Heart right ventricle (tissue), 16 donors: Measurements from ENCODE around the gene SLC45A3. TPM values are rescaled to one million over a fixed set of nuclear protein-coding genes. Genes with fewer than 3 reads are reported as not detected.

Source experiments
- ATAC-seq, 8 donors: fragments of 200-7000 bp; cut with Tn5 transposase; one replicate each; pipeline ENCODE4 v1.9.1; 2020; ENCODE audit warnings: mild to moderate bottlenecking in 8 of 8, moderate library complexity in 8 of 8, moderate number of reproducible peaks in 1 of 8
- DNase-seq, 2 donors: peaks; one replicate each; pipeline ENCODE4 v3.0.0-alpha.2; 2020
- H3K27ac ChIP-seq, 10 donors: fragments of 200-600 bp; sonication (generic) in 2 of 10; one replicate each; pipeline versions ENCODE4 v1.5.0 to v1.8.0; 2020 to 2022; ENCODE audit warnings: mild to moderate bottlenecking in 3 of 10
- H3K27me3 ChIP-seq, 7 donors: fragments of 200-600 bp; one replicate each; pipeline ENCODE4 v1.8.0; 2021 to 2022; ENCODE audit warnings: mild to moderate bottlenecking in 2 of 7
- H3K36me3 ChIP-seq, 9 donors: fragments of 200-600 bp; sonication (generic) in 1 of 9; one replicate each; pipeline versions ENCODE4 v1.5.0 to v1.8.0; 2020 to 2022; ENCODE audit warnings: mild to moderate bottlenecking in 2 of 9
- H3K4me1 ChIP-seq, 9 donors: fragments of 200-600 bp; sonication (generic) in 1 of 9; one replicate each; pipeline versions ENCODE4 v1.5.0 to v1.8.0; 2020 to 2022; ENCODE audit warnings: mild to moderate bottlenecking in 4 of 9
- H3K4me3 ChIP-seq, 10 donors: fragments of 200-600 bp; sonication (generic) in 2 of 10; one replicate each; pipeline versions ENCODE4 v1.5.0 to v1.8.0; 2020 to 2022; ENCODE audit warnings: mild to moderate bottlenecking in 7 of 10, moderate library complexity in 2 of 10
- H3K9me3 ChIP-seq, 11 donors: fragments of 200-600 bp in 10 of 11; sonication (generic) in 2 of 11; one replicate each; pipeline versions ENCODE4 v1.5.0 to v1.8.0; 2013 to 2022; ENCODE audit warnings: mild to moderate bottlenecking in 2 of 11, control low read depth in 1 of 11, moderate library complexity in 1 of 11
- CTCF ChIP-seq, 9 donors: fragments of 200-600 bp; sonication (generic) in 2 of 9; IDR thresholded peaks; one replicate each; pipeline versions ENCODE4 v1.5.0 to v1.8.0; 2021 to 2022; ENCODE audit warnings: antibody characterized with exemption in 9 of 9, mild to moderate bottlenecking in 5 of 9, moderate library complexity in 1 of 9
- WGBS, 2 donors: extraction: QIAGEN DNeasy Blood & Tissue Kit; methylation state at CpG; one replicate each; pipeline ENCODE4 v1.1.7; 2013; ENCODE audit warnings: inconsistent platforms in 1 of 2; 5-methylcytosine and 5-hydroxymethylcytosine counted together
- intact Hi-C, 10 donors: fragments of 100-400 bp; cut with DNase I; formaldehyde crosslinking; loops; one replicate each; pipeline versions ENCODE4 v1.11.1 to v1.14.2; 2022
- polyA plus RNA-seq, 2 donors: library from polyadenylated mRNA; stranded (reverse); fragments of 200-250 nt; gene quantifications; one replicate each; pipeline ENCODE4 v1.2.3, GENCODE V29; 2013
- total RNA-seq, 10 donors: library from RNA; stranded (reverse); fragmentation: NEBNext Ultra II Directional in 3 of 10; extraction: Animal tissue kit (Norgen Biotek cat#: 25700) in 3 of 10; gene quantifications; one replicate each; pipeline versions ENCODE4 v1.2.1 to v1.2.4, GENCODE V29; 2021 to 2023
- donor health status: Arrhythmogenic right ventricular cardiomyopathy.
- donor health status: ischemic (EF 13 %, LVEDD 7.1; RV severe dilation, severe dysfunction).
- donor health status: healthy with polysubstance abuse.
- donor health status: DM: no; HTN: yes; CAD: no.
- donor health status: DM: no; HTN: no; CAD: no.
- donor health status: ischemic (EF 25% LVEDD 6.9; RV normal size, moderate dysfunction).
- donor health status: ischemic (EF 25% LVEDD 5.7; RV mildly dilated, moderate dysfunction).
- donor health status: healthy.
- donor health status: DM: yes; HTN: yes; CAD: no.
- donor health status: Ischemic cardiomyopathy.
- donor health status: ischemic (EF 35%, LVEDD 5.7; RV mildly dilated, moderate dysfunction).
- donor health status: nonischemic (EF 11% LVEDD 7.7; RV severe dilation, severe dysfunction).
- donor health status: DM: yes; HTN: yes; CAD: no.
- donor health status: PGD.
- donor health status: ischemic (EF 29% LVEDD 5.4; RV normal size, mild dysfunction).
- donor health status: nonischemic (EF 23%, LVEDD 6.1; RV moderate dilation, normal function).

The SLC45A3 gene
- total and polyA plus RNA-seq, 12 donors = 1.4 to 7.9 (median 2.2) TPM

GRCh38 chr1:205627956-205628355 is 52.4 kb downstream of the SLC45A3 start:
- H3K9me3 ChIP-seq = no peaks in the 10 kb centered on the region
- TF ChIP-seq CTCF (IDR thresholded peaks at IDR 0.05) = no peak
- H3K27me3 ChIP-seq = no peaks in the 10 kb centered on the region
- peaks cover 0 to 72% (median 35%) of the 10 kb centered on the region in 9 donors for H3K4me1 ChIP-seq
- H3K27ac ChIP-seq = no peak overlapping the region
- H3K36me3 ChIP-seq = peaks cover 0 to 21% (median 5%) of the 10 kb centered on the region in 9 donors
- H3K4me3 ChIP-seq = no peak overlapping the region
- DNase-seq (no peak), ATAC-seq (no peak)
- intact Hi-C loops = loop anchor here in 2 of 10 donors (10.0 kb wide), 2 partner anchors 143 to 1833 kb away; partner anchors contain the start of genes ZBED6 (in 1 of the 2) and ZC3H11A (in 1 of the 2)
- 90 to 95% methylated on average over 8 of the region's 8 CpGs for WGBS, 2 donors

DNA sequence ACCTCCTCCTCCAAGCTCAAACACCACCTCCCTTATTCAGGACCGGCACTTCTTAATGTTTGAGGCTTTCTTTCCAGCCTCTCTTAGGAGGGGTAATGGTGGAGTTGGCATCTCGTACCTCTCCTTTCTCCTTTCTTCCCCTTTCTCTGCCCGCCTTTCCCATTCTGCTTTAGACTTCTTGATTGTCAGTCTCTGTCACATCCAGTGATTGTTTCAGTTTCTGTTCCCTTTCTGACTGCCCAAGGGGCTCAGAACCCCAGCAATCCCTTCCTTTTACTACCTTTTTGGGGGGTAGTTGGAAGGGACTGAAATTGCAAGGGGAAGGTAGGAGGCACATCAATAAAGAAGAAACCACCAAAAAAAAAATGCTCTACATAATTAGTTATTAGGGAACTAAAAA is 54.1 kb downstream of the SLC45A3 start:
- no peaks in the 10 kb centered on the region for H3K27me3 ChIP-seq
- intact Hi-C loops = loop anchor here in 2 of 10 donors (10.0 kb wide), 2 partner anchors 141 to 1831 kb away; partner anchors contain the start of genes ZBED6 (in 1 of the 2) and ZC3H11A (in 1 of the 2)
- peak overlapping the region in 1 of 10 donors; percentile 20 for H3K27ac ChIP-seq
- H3K4me1 ChIP-seq = peaks cover 0 to 64% (median 28%) of the 10 kb centered on the region in 9 donors
- DNase-seq = no peak
- WGBS, 2 donors = 90 to 91% methylated on average over 3 of the region's 3 CpGs
- H3K4me3 ChIP-seq = no peak overlapping the region
- TF ChIP-seq CTCF (IDR thresholded peaks at IDR 0.05) = no peak
- ATAC-seq = no peak
- no peaks in the 10 kb centered on the region for H3K9me3 ChIP-seq
- peaks cover 0 to 39% (median 20%) of the 10 kb centered on the region in 9 donors for H3K36me3 ChIP-seq

DNA sequence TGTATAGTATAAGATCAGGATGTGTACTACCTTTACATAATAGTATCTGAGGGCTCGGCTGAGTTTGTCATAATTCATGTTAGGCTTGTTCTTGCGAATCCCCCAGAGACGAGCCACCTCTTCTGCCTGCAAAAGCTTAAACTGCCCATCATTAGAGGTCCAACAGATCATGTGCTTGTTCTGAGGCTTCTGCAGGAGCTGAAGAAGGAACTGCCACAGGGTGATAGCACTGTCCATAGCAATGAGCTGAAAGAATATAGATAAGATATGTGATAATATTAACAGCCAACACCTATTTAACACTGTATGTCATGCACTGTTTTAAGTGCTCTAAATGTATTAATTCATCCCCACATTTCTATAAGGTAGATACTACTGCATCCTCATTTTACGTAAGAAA is 56.7 kb downstream of the SLC45A3 start:
- intact Hi-C loops = loop anchor here in 2 of 10 donors (10.0 kb wide), 2 partner anchors 139 to 1829 kb away; partner anchors contain the start of genes ZBED6 (in 1 of the 2) and ZC3H11A (in 1 of the 2)

DNA sequence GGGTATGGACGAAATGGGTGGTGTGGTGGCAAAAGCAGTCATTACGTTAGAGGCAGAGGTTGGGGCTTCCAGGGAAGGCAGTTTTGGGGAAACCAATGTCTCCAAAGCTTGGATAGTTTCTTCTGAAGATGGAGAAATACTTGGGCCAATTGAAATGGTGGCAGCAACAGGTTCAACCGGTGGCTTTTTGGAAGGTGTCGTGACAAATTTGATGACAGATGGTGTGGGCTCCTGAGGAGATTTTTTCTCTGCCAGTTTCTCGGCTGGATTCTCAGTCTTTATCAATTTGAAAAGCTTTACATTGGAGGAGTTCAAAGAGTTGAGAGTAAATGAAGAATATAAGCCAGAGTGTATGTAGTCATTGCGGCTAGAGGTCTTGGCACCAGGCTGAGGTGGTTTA is 60.0 kb downstream of the SLC45A3 start:
- H3K27ac ChIP-seq = no peak overlapping the region
- H3K4me3 ChIP-seq = no peak overlapping the region
- H3K36me3 ChIP-seq = peaks cover 0 to 88% (median 57%) of the 10 kb centered on the region in 9 donors
- DNase-seq = no peak
- intact Hi-C loops = loop anchor here in 2 of 10 donors (10.0 kb wide), 2 partner anchors 135 to 1825 kb away; partner anchors contain the start of genes ZBED6 (in 1 of the 2) and ZC3H11A (in 1 of the 2)
- H3K4me1 ChIP-seq = peaks cover 0 to 19% (median 6%) of the 10 kb centered on the region in 9 donors
- H3K9me3 ChIP-seq = no peaks in the 10 kb centered on the region
- WGBS, 2 donors = 83 to 87% methylated on average over 6 of the region's 6 CpGs
- TF ChIP-seq CTCF (IDR thresholded peaks at IDR 0.05) = no peak
- H3K27me3 ChIP-seq = no peaks in the 10 kb centered on the region
- no peak for ATAC-seq

More for the DNA sequence above, 56.7 kb downstream of the SLC45A3 start:
- H3K27me3 ChIP-seq = no peaks in the 10 kb centered on the region
- H3K36me3 ChIP-seq = peaks cover 0 to 63% (median 30%) of the 10 kb centered on the region in 9 donors
- peaks cover 0 to 43% (median 9%) of the 10 kb centered on the region in 9 donors for H3K4me1 ChIP-seq
- DNase-seq (no peak), ATAC-seq (no peak)
- 85% methylated on average over 4 of the region's 4 CpGs for WGBS, 2 donors
- no peaks in the 10 kb centered on the region for H3K9me3 ChIP-seq
- H3K4me3 ChIP-seq = no peak overlapping the region
- no peak for TF ChIP-seq CTCF (IDR thresholded peaks at IDR 0.05)
- H3K27ac ChIP-seq = no peak overlapping the region
